Large intestine (tissue), 3 donors: ENCODE data around the gene KRT24. TPM values are rescaled to one million over a fixed set of nuclear protein-coding genes. Genes with fewer than 3 reads are reported as not detected.

Experiments used
- DNase-seq, 2 donors: peaks; one replicate each; pipeline versions ENCODE4 v3.0.0 to v3.0.0-alpha.2; 2013
- H3K27ac ChIP-seq: one replicate; pipeline ENCODE4 v1.5.1; 2013; ENCODE audit warnings: low read length
- H3K27me3 ChIP-seq: 2 replicates; pipeline ENCODE4 v1.6.1; 2013; ENCODE audit warnings: low read length; ENCODE audit not compliant: control insufficient read depth, insufficient read depth
- H3K36me3 ChIP-seq: 2 replicates; pipeline ENCODE4 v1.6.1; 2013; ENCODE audit warnings: low read length; ENCODE audit not compliant: control insufficient read depth, insufficient read depth
- H3K4me1 ChIP-seq: one replicate; pipeline ENCODE4 v1.6.1; 2013; ENCODE audit warnings: low read length; ENCODE audit not compliant: control insufficient read depth, insufficient read depth
- H3K4me3 ChIP-seq: one replicate; pipeline ENCODE4 v1.5.1; 2013; ENCODE audit warnings: low read length
- H3K9me3 ChIP-seq: one replicate; pipeline ENCODE4 v1.6.1; 2013; ENCODE audit warnings: mild to moderate bottlenecking, low read depth, low read length, moderate library complexity; ENCODE audit not compliant: control insufficient read depth
- WGBS: methylation state at CpG from one replicate; pipeline ENCODE4 v1.1.5; 2013; ENCODE audit warnings: low lambda C conversion rate; ENCODE audit not compliant: insufficient coverage; 5-methylcytosine and 5-hydroxymethylcytosine counted together
- polyA plus RNA-seq: library from polyadenylated mRNA; unstranded; fragments of 120-200 nt; gene quantifications from one replicate; pipeline ENCODE4 v1.2.1, GENCODE V29; 2013

The KRT24 gene
- polyA plus RNA-seq, 1 donor: not detected

DNA sequence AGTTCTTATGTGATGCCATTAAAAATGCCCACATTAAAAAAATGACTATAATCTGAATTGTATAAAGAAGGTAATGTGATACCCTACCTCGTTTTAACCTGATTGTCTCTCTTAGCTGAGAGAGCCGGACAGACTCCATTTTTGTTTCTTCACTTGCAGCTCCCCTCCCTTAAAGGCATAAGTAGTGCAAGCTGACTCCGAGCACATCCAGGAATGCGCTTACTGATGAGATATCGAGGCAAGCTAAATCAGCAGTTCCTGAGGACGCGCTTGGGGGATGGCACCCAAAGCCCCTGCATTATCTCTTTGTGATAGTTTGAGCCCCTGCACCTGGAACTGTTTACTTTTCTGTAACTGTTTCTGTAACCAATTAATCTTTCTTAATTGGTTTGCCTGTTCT is 6.3 kb downstream of the KRT24 start:
- Histone ChIP-seq H3K9me3 (no peaks in the 10 kb centered on the region), H3K27me3 (peaks cover 2% of the 10 kb centered on the region), H3K4me1 (peaks cover 4% of the 10 kb centered on the region), H3K27ac (no peak overlapping the region), H3K4me3 (no peak overlapping the region), H3K36me3 (no peaks in the 10 kb centered on the region)
- no CpG with 5 or more reads among the region's 7 CpGs for WGBS
- DNase-seq: no peak

GRCh38 chr17:40696651-40697072 is 6.9 kb downstream of the KRT24 start:
- peaks cover 4% of the 10 kb centered on the region for H3K4me1 ChIP-seq
- H3K27ac ChIP-seq: no peak overlapping the region
- H3K4me3 ChIP-seq: no peak overlapping the region
- peaks cover 2% of the 10 kb centered on the region for H3K27me3 ChIP-seq
- WGBS: no CpG with 5 or more reads among the region's 3 CpGs
- no peaks in the 10 kb centered on the region for H3K36me3 ChIP-seq
- H3K9me3 ChIP-seq: no peaks in the 10 kb centered on the region
- DNase-seq: no peak

DNA sequence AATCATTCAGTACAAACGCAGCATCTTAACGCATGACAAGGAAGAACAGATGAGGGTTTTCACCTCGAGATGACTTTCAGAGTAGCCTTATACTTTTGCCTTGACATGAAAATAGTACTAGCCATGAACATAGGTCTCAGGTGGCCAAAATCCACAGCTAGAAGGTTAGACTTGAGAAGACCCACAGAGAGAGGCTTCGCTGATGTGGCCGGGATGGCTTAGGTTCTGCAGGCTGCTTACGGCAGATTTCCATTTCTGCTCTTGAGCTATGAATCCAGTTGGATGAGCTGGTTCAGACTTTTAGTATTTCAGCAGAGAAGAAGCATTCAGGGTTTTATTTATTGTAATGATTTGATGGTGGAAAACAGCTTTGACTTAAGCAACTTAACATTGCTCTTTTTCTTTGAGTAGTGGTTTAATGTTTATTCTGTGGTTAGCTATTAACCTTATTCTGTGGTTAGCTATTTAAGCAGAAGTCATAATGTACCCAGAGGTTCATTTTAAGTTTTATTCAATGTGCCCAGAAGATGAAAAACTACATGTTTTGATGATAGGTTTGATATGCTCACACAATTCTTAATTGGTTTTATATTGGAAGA is 7.6 kb downstream of the KRT24 start:
- no peaks in the 10 kb centered on the region for H3K36me3 ChIP-seq
- WGBS: no CpG with 5 or more reads among the region's 6 CpGs
- no peaks in the 10 kb centered on the region for H3K9me3 ChIP-seq
- H3K4me3 ChIP-seq: no peak overlapping the region
- no peak overlapping the region for H3K27ac ChIP-seq
- DNase-seq: no peak
- peaks cover 4% of the 10 kb centered on the region for H3K4me1 ChIP-seq
- peaks cover 2% of the 10 kb centered on the region for H3K27me3 ChIP-seq

GRCh38 chr17:40694584-40694983 is 9.0 kb downstream of the KRT24 start:
- no peaks in the 10 kb centered on the region for H3K9me3 ChIP-seq
- H3K4me1 ChIP-seq: peaks cover 4% of the 10 kb centered on the region
- no peak overlapping the region for H3K27ac ChIP-seq
- peaks cover 2% of the 10 kb centered on the region for H3K27me3 ChIP-seq
- no CpG with 5 or more reads among the region's 9 CpGs for WGBS
- DNase-seq: no peak
- H3K4me3 ChIP-seq: no peak overlapping the region
- no peaks in the 10 kb centered on the region for H3K36me3 ChIP-seq

DNA sequence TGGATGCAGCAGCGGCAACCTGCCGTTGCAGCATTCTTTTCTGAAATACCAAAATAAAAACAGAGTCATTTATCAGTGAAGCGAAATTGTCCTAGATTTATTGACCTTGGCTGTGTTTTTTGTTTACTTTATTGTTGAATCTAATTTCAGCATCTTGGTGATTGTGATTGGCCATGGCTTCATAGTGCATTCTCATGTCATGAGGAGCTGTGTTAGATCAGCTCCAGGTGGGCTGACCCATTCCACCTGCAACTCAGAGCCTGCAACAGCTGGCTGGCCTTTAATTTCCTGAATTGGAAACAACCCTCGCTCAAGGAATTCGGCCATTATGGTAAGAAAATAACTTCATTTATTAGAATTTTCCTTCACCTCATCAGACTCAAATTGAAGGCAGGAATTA is 16.4 kb downstream of the KRT24 start:
- no peak for DNase-seq
- Histone ChIP-seq H3K27ac (no peak overlapping the region), H3K36me3 (no peaks in the 10 kb centered on the region), H3K4me3 (no peak overlapping the region), H3K9me3 (no peaks in the 10 kb centered on the region), H3K27me3 (no peaks in the 10 kb centered on the region), H3K4me1 (no peaks in the 10 kb centered on the region)
- WGBS: 100% methylated on average over 2 of the region's 5 CpGs

DNA sequence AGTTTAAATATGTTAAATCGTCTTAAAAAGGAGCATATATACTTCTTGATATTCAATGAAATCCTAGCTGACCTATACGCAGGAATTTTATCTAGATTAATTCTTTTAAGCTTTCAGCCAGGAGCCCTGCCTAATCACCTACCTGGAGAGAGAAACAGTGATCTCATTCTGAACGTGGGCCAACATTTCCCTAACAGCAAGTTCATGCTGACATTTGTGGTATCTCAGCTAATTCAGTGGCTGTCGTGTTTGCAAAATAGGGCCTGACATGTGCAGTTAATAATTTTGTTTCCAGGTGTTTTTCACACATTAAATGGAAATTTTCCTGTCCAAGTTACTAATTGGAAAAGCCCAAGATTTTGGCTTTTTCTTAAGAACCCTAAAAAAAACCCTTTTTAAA is 17.4 kb downstream of the KRT24 start:
- no peak for DNase-seq
- no CpG with 5 or more reads among the region's 4 CpGs for WGBS
- Histone ChIP-seq H3K4me1 (no peaks in the 10 kb centered on the region), H3K27me3 (no peaks in the 10 kb centered on the region), H3K9me3 (no peaks in the 10 kb centered on the region), H3K4me3 (no peak overlapping the region), H3K36me3 (no peaks in the 10 kb centered on the region), H3K27ac (no peak overlapping the region)

DNA sequence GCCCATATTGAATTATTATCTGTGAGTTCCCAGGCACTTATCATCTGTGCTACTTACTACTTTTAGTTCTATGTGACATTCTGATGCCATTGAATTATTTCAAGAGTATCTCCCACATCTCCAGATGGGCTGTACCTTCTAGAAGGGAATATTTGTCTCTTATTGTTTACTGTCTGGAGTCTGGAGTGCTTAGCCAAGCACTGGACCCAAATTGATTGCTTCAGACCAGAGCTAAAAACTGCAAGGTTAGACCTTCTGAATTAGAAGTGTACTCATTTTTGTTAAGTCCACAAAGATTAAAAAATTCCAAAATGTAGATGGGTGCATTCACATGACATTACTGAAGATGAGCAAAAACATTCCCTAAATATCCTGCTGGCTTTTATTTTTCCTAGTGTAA is 22.6 kb downstream of the KRT24 start:
- Histone ChIP-seq H3K4me3 (no peak overlapping the region), H3K9me3 (no peaks in the 10 kb centered on the region), H3K27me3 (no peaks in the 10 kb centered on the region), H3K4me1 (no peaks in the 10 kb centered on the region), H3K36me3 (no peaks in the 10 kb centered on the region), H3K27ac (no peak overlapping the region)
- no peak for DNase-seq

- Histone ChIP-seq H3K27me3 (no peaks in the 10 kb centered on the region), H3K36me3 (no peaks in the 10 kb centered on the region), H3K27ac (no peak overlapping the region), H3K9me3 (no peaks in the 10 kb centered on the region), H3K4me1 (no peaks in the 10 kb centered on the region), H3K4me3 (no peak overlapping the region)
- DNase-seq: no peak
- WGBS: no CpG with 5 or more reads among the region's 2 CpGs
Measured at GRCh38 chr17:40679523-40679907, 24.0 kb downstream of the KRT24 start.

DNA sequence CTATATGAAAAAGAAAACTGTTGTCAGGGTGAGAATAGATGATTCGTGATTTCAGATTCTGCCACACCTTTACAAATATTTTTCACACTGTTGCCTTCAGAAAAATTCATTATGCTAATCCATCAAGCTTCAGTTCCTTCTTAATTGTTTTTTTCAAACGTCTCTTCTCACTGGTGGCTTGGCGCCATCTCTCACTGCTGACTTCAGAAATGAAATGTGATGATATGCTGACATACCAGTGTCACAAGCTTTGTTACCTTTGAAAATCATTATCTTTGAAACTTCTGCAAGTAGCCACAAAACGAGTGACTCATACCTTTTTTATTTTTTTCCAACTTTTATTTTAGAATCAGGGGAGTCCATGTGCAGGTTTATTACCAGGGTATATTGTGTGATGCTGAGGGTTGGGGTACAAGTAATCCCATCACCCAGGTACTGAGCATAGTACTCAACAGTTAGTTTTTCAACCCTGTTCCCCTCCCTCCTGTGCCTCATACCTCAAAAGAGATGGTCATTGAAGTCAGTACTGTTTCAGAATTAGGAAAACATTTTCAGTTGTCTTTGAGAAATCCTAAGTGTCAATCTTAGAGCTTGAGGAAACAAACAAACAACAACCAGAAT is 24.5 kb downstream of the KRT24 start:
- no peak overlapping the region for H3K27ac ChIP-seq
- 20% methylated on average over 1 of the region's 4 CpGs for WGBS
- no peaks in the 10 kb centered on the region for H3K27me3 ChIP-seq
- no peaks in the 10 kb centered on the region for H3K4me1 ChIP-seq
- H3K36me3 ChIP-seq: no peaks in the 10 kb centered on the region
- DNase-seq: no peak
- no peaks in the 10 kb centered on the region for H3K9me3 ChIP-seq
- H3K4me3 ChIP-seq: no peak overlapping the region

- no peak for DNase-seq
- no peak overlapping the region for H3K27ac ChIP-seq
- no peaks in the 10 kb centered on the region for H3K4me1 ChIP-seq
- no peaks in the 10 kb centered on the region for H3K9me3 ChIP-seq
- no peaks in the 10 kb centered on the region for H3K27me3 ChIP-seq
- no peaks in the 10 kb centered on the region for H3K36me3 ChIP-seq
- H3K4me3 ChIP-seq: no peak overlapping the region
- no CpG with 5 or more reads among the region's 4 CpGs for WGBS
Measured at GRCh38 chr17:40675905-40676304, 27.6 kb downstream of the KRT24 start.

GRCh38 chr17:40672654-40673053 is 30.9 kb downstream of the KRT24 start:
- Histone ChIP-seq H3K4me3 (no peak overlapping the region), H3K27ac (no peak overlapping the region), H3K36me3 (no peaks in the 10 kb centered on the region), H3K9me3 (no peaks in the 10 kb centered on the region), H3K4me1 (no peaks in the 10 kb centered on the region), H3K27me3 (no peaks in the 10 kb centered on the region)
- WGBS: 100% methylated on average over 2 of the region's 2 CpGs
- DNase-seq: no peak
